GM20431 (cell line): ENCODE data around the gene TIA1.

Experiments used
- in situ Hi-C: fragments of 300-500 bp; cut with MseI, MboI; formaldehyde crosslinking; loops from one replicate; pipeline ENCODE4 v1.15.0; 2020; ENCODE audit warnings: low sequenced_read_pairs; ENCODE audit not compliant: unreplicated experiment

TIA1 gene

DNA sequence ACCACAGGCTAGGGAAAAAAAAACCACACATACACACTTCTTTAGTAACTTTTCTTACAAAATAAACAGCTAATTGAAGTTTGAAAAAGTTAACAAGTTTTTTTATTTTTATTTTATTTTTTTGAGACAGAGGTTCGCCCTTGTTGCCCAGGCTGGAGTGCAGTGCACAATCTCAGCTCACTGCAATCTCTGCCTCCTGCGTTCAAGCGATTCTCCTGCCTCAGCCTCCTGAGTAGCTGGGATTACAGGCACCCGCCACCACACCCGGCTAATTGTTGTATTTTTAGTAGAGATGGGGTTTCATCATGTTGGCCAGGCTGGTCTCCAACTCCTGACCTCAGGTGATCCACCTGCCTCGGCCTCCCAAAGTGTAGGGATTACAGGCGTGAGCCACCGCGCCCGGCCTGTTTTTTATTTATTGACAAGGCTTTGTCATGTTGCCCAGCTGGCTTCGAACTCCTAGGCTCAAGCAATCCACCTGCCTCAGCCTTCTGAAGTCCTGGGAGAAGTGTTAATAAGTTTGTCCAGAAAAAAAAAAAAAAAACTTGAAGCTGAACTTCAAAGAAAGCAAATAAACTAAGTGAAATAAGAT lies 78.7 kb downstream of the TIA1 start:
- in situ Hi-C loops, result loop anchor here (25.0 kb wide), 1 partner anchor 257 kb away; the partner anchor contains the start of gene MXD1

DNA sequence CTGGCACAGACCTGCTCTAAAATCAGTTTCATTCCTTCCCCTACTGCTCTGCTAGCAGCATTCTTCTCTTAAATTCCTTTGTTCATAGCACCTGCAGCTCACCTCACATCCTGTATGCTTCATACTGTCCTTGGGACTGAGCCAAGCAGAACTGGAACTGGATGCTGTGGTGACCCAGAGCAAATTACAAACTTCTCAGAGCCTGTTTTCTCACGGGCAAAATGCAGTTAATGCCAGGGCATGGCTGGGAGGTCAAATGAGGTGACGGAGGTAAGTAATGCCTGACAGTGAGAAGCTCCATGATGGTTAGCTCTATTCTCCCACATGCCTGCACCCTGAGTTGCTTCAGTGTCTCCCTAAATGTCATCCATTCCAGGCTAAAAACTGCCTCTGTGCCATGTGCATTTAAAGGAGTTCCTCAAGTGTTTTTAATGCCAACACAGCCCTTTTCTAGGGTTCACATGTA lies 87.3 kb downstream of the TIA1 start:
- in situ Hi-C loops, result loop anchor here (25.0 kb wide), 1 partner anchor 249 kb away; the partner anchor contains the start of gene MXD1

DNA sequence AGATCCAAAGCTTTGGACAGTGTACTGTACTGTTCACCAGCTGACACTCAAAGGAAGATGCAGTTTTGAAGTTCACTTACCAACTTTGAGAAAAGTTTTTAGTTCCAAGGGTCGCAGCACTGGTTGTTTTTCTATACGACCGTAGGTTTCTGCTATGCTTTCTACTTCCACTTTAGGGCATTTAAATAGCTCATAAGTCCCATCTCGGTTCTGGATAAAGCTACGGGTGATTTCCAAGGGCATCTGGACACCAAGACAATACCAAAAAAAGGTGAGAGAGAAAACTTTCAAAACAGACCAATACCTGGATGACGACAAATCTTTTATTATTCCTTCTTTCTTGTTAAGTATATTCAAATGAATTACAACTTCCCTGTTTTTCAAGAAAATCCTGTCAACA lies 87.9 kb downstream of the TIA1 start:
- in situ Hi-C loops, result loop anchor here (25.0 kb wide), 1 partner anchor 248 kb away; the partner anchor contains the start of gene MXD1
